DOHH2 (cell line): Measurements from ENCODE around the gene NEU4.

Experiments
- H3F3A ChIP-seq: fragments of 200-600 bp; sonication (generic), shearing (Covaris generic); 2 replicates; pipeline ENCODE4 v1.6.0; 2016; ENCODE audit warnings: antibody characterized with exemption, mild to moderate bottlenecking; ENCODE audit not compliant: control insufficient read depth, insufficient read depth
- H3K27ac ChIP-seq: fragments of 200-600 bp; sonication (generic); 2 replicates; pipeline ENCODE4 v1.5.1; 2014; ENCODE audit warnings: low read depth, mild to moderate bottlenecking, low read length, moderate library complexity
- H3K27me3 ChIP-seq: fragments of 200-600 bp; sonication (generic); 2 replicates; pipeline ENCODE4 v1.6.1; 2014; ENCODE audit warnings: mild to moderate bottlenecking, low read length, mixed read lengths; ENCODE audit not compliant: control insufficient read depth
- H3K36me3 ChIP-seq: fragments of 200-600 bp; sonication (generic); 2 replicates; pipeline ENCODE4 v1.6.1; 2014; ENCODE audit warnings: mild to moderate bottlenecking, low read length, moderate library complexity, mixed read lengths; ENCODE audit not compliant: control insufficient read depth
- H3K4me1 ChIP-seq: fragments of 200-600 bp; sonication (generic); 2 replicates; pipeline ENCODE4 v1.6.1; 2014; ENCODE audit warnings: mild to moderate bottlenecking, low read length, mixed read lengths; ENCODE audit not compliant: control insufficient read depth
- H3K4me2 ChIP-seq: fragments of 200-600 bp; sonication (generic); 2 replicates; pipeline ENCODE4 v1.6.0; 2014; ENCODE audit warnings: mild to moderate bottlenecking, low read length, moderate library complexity
- H3K4me3 ChIP-seq: fragments of 200-600 bp; sonication (generic); 2 replicates; pipeline ENCODE4 v1.5.1; 2014; ENCODE audit warnings: mild to moderate bottlenecking, low read length, mixed read lengths
- H3K79me2 ChIP-seq: fragments of 200-600 bp; sonication (generic); 2 replicates; pipeline ENCODE4 v1.6.1; 2014; ENCODE audit warnings: mild to moderate bottlenecking, low read length, mixed read lengths; ENCODE audit not compliant: control insufficient read depth
- H3K9me2 ChIP-seq: fragments of 200-600 bp; sonication (generic); replicated peaks from 2 replicates; pipeline ENCODE4 v1.6.1; 2014; ENCODE audit warnings: mild to moderate bottlenecking, low read length, mixed read lengths; ENCODE audit not compliant: control insufficient read depth
- H3K9me3 ChIP-seq: fragments of 200-600 bp; sonication (generic); 2 replicates; pipeline ENCODE4 v1.6.1; 2014; ENCODE audit warnings: antibody characterized with exemption, low read length, mixed read lengths; ENCODE audit not compliant: control insufficient read depth, insufficient read depth
- H4K20me1 ChIP-seq: fragments of 200-600 bp; sonication (generic); 2 replicates; pipeline ENCODE4 v1.6.0; 2014; ENCODE audit warnings: low read depth, mild to moderate bottlenecking, antibody characterized with exemption, low read length, moderate library complexity; ENCODE audit not compliant: control insufficient read depth, insufficient read depth
- EZH2phosphoT487 ChIP-seq: fragments of 200-600 bp; sonication (generic); IDR thresholded peaks from 2 replicates; pipeline ENCODE4 v1.6.1; 2017; ENCODE audit warnings: borderline replicate concordance, mild to moderate bottlenecking, antibody characterized with exemption, low read length, moderate library complexity, mixed read lengths
- TF ChIP-seq, protein P1 (sequence below): fragments of 200-600 bp; sonication (generic); IDR thresholded peaks from one replicate; pipeline ENCODE4 v1.5.1; 2014; ENCODE audit warnings: antibody characterized with exemption, mild to moderate bottlenecking, low read depth, low read length; ENCODE audit not compliant: poor library complexity, severe bottlenecking

The NEU4 gene

DNA sequence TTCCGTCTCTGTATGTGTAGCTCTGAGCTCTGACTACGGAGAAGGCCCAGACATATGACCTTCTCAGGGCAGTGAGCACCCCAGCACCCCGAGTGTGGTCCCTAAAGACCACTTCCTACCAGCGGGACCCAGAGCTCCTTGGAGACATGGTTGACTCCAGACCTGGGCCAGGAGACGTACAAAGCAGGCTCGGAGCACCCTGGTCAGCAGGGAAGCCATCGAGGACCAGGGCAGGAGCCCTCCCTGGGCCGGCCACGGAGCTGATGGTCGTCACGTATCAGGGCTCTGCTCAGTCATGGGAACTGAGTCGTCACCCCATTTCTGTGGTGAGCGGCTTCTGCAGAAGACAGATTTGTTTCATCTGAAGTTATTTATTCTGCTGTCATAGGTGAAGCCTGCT lies 12.8 kb upstream of the NEU4 start:
- no peaks in the 10 kb centered on the region for H3K4me1 ChIP-seq
- H3K9me3 ChIP-seq = no peaks in the 10 kb centered on the region
- H3K4me3 ChIP-seq = no peak overlapping the region
- no peak overlapping the region for H3K4me2 ChIP-seq
- no peaks in the 10 kb centered on the region for H4K20me1 ChIP-seq
- H3K27ac ChIP-seq = no peak overlapping the region
- TF ChIP-seq, protein P1, sequence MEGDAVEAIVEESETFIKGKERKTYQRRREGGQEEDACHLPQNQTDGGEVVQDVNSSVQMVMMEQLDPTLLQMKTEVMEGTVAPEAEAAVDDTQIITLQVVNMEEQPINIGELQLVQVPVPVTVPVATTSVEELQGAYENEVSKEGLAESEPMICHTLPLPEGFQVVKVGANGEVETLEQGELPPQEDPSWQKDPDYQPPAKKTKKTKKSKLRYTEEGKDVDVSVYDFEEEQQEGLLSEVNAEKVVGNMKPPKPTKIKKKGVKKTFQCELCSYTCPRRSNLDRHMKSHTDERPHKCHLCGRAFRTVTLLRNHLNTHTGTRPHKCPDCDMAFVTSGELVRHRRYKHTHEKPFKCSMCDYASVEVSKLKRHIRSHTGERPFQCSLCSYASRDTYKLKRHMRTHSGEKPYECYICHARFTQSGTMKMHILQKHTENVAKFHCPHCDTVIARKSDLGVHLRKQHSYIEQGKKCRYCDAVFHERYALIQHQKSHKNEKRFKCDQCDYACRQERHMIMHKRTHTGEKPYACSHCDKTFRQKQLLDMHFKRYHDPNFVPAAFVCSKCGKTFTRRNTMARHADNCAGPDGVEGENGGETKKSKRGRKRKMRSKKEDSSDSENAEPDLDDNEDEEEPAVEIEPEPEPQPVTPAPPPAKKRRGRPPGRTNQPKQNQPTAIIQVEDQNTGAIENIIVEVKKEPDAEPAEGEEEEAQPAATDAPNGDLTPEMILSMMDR = no peak
- no peak for TF ChIP-seq EZH2phosphoT487
- H3K27me3 ChIP-seq = no peaks in the 10 kb centered on the region
- no peaks in the 10 kb centered on the region for H3K36me3 ChIP-seq
- H3K9me2 ChIP-seq = no peaks in the 10 kb centered on the region
- no peaks in the 10 kb centered on the region for H3F3A ChIP-seq
- no peaks in the 10 kb centered on the region for H3K79me2 ChIP-seq

DNA sequence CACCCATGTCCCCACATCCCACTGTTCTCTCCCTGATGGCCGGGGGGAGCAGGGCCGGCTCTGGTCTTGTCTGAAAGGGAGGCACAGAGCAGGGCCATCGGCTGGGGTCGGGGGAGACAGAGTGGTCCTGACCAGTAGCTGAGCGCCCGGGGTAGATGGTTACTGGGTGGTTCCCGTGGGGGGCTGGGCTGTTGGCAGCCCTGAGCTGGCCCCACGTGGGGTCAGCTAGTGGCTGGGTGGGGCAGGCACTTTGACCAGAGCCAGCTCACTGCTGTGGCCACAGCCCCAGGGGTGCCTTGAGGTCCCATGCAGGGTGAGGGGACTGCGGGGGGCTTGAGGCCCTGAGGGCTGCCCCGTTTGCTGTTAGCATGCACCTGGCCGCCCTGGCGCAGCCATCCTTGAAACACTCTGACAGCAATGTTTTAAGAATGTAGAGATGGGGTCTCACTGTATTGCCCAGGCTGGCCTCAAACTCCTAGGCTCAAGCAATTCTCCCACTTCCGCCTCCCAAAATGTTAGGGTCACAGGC lies 12.3 kb upstream of the NEU4 start:
- Histone ChIP-seq H3K27ac (no peak overlapping the region), H3K4me1 (no peaks in the 10 kb centered on the region), H3K9me2 (no peaks in the 10 kb centered on the region), H4K20me1 (no peaks in the 10 kb centered on the region), H3K4me3 (no peak overlapping the region), H3K9me3 (no peaks in the 10 kb centered on the region), H3K27me3 (no peaks in the 10 kb centered on the region), H3K79me2 (no peaks in the 10 kb centered on the region), H3K4me2 (no peak overlapping the region), H3K36me3 (no peaks in the 10 kb centered on the region), H3F3A (no peaks in the 10 kb centered on the region)
- no peak for TF ChIP-seq EZH2phosphoT487
- TF ChIP-seq, protein P1 = no peak

DNA sequence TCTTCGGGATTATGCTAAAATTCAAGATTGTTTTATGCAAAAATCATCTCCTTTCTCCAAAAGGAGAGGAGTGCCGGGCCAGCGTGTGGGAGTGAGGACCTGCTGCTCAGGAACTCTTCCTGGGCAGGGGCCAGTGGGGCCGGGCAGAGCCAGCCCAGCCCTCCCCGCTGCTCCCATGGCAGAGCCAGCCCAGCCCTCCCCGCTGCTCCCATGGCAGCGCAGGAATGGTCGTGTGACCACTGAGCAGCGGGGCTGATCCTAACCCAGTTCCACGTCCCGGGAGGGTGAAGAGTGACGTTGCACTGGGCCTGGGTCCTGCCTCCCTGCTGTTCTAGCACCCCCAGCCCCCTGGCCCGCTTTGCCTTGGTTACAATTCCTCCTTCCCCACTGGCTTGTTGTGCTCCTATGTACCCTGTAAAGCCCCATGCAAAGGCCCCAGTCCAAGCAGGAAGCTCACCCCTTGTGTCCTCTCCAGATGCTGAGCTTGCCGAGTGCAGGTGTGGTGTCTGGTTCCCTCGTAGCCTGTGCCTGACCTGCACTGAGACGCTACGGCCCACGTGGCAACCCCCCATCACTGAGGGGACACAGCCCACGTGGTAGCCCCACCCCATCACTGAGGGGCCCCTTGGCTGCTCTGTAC lies 11.4 kb upstream of the NEU4 start:
- Histone ChIP-seq H3K27ac (no peak overlapping the region), H3K4me3 (no peak overlapping the region), H3K9me2 (no peaks in the 10 kb centered on the region), H3K36me3 (no peaks in the 10 kb centered on the region), H4K20me1 (no peaks in the 10 kb centered on the region), H3K4me1 (no peaks in the 10 kb centered on the region), H3K79me2 (no peaks in the 10 kb centered on the region), H3K27me3 (no peaks in the 10 kb centered on the region), H3K9me3 (no peaks in the 10 kb centered on the region), H3F3A (no peaks in the 10 kb centered on the region), H3K4me2 (no peak overlapping the region)
- TF ChIP-seq EZH2phosphoT487 = no peak
- TF ChIP-seq, protein P1 = no peak
